ENCODE results near the gene GNPNAT1. TPM values are rescaled to one million over a fixed set of nuclear protein-coding genes. Genes with fewer than 3 reads are reported as not detected.
"Not testable (repeated sequence)": the region's sequence is repeated elsewhere in the genome, so short reads cannot be mapped to it uniquely, and the experiment has no call there.

The GNPNAT1 gene
- total RNA-seq, 4 donors from 2014 or later, result 14.0 to 45.6 (median 14.9) TPM

DNA sequence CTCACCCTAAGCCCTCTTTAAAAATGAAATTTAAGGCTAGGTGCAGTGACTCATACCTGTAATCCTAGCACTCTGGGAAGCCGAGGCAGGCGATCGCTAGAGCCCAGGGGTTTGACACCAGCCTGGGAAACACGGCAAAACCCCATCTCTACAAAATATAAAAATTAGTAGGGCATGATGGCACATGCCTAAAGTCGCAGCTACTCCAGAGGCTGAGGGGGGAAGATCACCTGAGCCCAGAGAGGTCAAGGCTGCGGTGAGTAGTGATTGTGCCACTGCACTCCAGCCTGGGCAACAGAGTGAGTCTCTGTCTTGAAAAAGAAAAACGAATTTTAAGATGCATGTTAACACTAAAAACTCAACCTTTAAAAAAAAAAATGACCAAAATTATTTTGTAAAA lies 12.7 kb downstream of the GNPNAT1 start:
- DNase-seq (ENCODE audit: low spot score), result no peak
- TF ChIP-seq, protein P1, sequence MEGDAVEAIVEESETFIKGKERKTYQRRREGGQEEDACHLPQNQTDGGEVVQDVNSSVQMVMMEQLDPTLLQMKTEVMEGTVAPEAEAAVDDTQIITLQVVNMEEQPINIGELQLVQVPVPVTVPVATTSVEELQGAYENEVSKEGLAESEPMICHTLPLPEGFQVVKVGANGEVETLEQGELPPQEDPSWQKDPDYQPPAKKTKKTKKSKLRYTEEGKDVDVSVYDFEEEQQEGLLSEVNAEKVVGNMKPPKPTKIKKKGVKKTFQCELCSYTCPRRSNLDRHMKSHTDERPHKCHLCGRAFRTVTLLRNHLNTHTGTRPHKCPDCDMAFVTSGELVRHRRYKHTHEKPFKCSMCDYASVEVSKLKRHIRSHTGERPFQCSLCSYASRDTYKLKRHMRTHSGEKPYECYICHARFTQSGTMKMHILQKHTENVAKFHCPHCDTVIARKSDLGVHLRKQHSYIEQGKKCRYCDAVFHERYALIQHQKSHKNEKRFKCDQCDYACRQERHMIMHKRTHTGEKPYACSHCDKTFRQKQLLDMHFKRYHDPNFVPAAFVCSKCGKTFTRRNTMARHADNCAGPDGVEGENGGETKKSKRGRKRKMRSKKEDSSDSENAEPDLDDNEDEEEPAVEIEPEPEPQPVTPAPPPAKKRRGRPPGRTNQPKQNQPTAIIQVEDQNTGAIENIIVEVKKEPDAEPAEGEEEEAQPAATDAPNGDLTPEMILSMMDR (IDR thresholded peaks at IDR 0.05), result no peak
- ATAC-seq (ENCODE audit: low FRiP score), result no peak

DNA sequence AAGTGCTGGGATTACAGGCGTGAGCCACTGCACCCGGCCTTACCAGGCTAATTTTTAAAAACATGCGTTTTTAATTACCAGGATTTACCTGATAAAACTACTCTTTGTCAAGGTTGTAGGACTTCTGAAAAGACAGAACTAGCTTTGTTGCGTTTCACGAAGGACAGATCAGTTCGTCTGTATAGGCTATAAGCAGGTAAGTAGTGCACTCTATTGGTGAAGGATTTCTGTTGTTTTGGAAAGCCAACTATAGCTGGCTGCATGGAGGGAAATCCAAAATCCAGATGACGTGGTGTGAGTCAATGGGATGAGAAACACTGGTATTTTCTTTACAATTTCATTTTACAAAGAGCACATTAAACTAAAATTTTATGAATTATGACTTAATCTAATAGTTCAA lies 14.6 kb downstream of the GNPNAT1 start:
- ATAC-seq (ENCODE audit: low FRiP score), result no peak
- TF ChIP-seq, protein P1 (IDR thresholded peaks at IDR 0.05), result no peak
- no peak for DNase-seq (ENCODE audit: low spot score)

DNA sequence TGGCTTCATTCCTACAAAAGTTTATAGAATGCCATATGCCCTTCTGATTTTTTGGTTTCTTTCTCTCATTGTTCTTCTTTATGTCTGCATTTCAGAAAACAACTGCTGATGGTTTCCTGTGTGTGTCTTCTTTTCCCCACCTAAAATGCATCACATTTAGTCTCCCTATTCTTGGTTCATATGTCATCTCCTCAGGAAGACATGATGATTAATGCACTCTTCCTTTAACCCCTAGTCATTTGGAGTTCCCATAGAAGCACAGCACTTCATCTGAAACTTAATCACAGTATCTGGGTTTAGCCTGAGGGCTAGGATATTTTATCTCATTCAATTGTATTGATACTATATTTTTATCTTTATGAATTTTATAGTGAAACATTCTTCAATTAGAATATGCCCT lies 21.5 kb downstream of the GNPNAT1 start:
- no peak for ATAC-seq (ENCODE audit: low FRiP score)
- TF ChIP-seq, protein P1 (IDR thresholded peaks at IDR 0.05), result no peak
- DNase-seq (ENCODE audit: low spot score), result no peak

DNA sequence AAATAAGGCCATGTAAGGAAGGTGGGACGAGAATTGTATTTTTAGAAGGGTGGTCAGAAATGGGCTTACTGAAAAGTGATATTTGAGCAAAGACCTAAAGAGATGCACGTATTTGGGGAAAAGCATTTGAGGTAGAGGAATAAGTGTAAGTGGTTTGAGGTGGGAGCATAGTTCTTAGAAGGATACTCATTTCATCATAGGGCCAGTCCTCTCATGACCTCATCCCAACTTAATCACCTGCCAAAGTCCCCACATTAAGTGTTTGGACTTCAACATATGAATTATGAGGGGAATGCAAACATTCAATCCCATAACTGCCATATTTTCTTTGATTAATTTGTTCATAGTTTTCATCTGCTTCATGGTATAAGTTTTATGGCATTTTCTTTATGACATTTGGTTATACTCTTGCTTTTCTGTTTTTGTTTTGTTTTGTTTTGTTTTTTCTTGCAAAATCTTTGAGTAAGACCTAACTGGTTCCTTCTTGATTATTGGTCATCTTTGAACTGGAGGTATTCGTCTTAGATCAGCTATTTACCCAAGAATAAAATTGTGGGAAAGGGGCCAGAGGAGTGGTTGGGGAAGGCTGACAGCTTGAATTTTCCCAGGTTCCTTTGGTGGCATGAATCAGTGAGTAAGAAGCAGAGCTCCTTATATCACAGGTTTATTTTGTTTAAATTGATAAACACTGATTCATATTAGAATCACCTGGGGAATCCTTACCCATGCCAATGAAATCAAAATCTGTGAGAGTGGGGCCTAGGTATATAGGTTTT lies 24.2 kb downstream of the GNPNAT1 start:
- TF ChIP-seq, protein P1 (IDR thresholded peaks at IDR 0.05), result no peak
- no peak for DNase-seq (ENCODE audit: low spot score)
- ATAC-seq (ENCODE audit: low FRiP score), result no peak

DNA sequence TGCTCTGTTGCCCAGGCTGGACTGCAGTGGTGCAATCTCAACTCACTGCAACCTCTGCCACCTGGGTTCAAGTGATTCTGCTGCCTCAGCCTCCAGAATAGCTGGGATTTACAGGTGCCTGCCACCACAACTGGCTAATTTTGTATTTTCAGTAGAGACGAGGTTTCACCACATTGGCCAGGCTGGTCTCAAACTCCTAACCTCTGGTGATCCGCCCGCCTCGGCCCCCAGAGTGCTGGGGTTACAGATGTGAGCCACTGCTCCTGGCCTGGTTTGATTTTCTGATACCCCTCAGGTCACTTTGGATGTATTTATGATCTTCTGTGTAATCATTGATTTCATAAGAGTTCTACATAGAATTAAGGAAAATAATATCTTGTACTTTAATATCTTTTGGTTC lies 28.5 kb downstream of the GNPNAT1 start:
- DNase-seq (ENCODE audit: low spot score); ATAC-seq (ENCODE audit: low FRiP score): not testable (repeated sequence)

DNA sequence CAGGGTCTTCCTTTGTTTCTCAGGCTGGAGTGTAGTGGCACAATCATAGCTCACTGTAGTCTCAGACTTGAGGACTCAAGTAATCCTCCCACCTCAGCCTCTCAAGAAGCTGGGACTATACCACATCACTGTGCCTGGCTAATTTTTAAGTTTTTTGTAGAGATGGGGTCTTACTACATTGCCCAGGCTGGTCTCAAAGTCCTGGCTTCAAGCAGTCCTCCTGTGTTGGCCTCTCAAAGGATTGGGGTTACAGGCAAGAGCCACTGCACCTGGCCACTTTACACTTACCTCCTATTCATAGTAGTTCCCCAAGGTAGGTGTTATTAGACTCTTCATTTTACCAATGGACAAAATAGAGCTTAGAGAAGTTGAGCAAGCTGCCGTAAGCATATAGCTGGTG lies 32.3 kb downstream of the GNPNAT1 start:
- DNase-seq (ENCODE audit: low spot score) (no peak), ATAC-seq (ENCODE audit: low FRiP score) (no peak)
- TF ChIP-seq, protein P1 (IDR thresholded peaks at IDR 0.05), result no peak

DNA sequence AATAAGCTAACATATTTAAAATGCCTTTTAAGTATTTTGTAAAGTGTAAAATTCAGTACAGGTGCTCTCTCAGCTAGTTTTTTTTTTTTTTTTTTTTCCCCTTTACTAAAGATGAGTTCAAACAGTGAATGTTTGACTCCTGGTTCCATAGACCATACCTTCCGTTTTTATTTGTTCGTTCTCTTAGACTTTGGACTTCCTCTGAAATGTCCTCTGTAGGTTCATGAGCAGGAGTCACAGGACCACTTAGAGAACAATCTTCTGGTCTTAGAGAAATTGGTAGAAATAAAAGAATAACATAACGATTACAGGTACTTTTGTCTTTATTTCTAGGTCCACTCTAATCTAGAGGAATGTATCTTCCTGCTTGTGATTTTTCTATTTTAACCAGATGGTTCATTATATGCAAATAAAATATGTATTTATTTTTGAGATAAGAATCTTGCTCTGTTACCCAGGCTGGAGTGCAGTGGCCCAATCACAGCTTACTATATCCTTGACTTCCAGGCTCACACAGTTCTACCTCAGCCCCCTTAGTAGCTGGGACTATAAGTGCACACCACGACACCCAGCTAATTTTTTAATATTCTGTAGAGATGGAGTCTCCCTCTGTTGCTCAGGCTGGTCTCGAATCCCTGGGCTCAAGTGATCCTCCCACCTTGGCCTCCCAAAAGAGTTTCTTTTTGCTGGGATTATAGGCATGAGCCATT lies 35.6 kb downstream of the GNPNAT1 start:
- TF ChIP-seq, protein P1 (IDR thresholded peaks at IDR 0.05), result no peak
- ATAC-seq (ENCODE audit: low FRiP score), result no peak
- DNase-seq (ENCODE audit: low spot score), result no peak
